GM19035 (cell line): Measurements from ENCODE around the gene TFAM.
"Not testable (repeated sequence)": the region's sequence is repeated elsewhere in the genome, so short reads cannot be mapped to it uniquely, and the experiment has no call there.

Source experiments
- ATAC-seq: cut with Tn5 transposase; IDR thresholded peaks from one replicate; pipeline ENCODE4 v1.9.1; 2021; ENCODE audit not compliant: unreplicated experiment

The TFAM gene

GRCh38 chr10:58372607-58373441, 12.4 kb upstream of the TFAM start:
- peak; percentile 62 for ATAC-seq

- no peak for ATAC-seq
Measured at GRCh38 chr10:58373442-58373827, 11.8 kb upstream of the TFAM start.

- ATAC-seq, result no peak
Measured at GRCh38 chr10:58382489-58382995, 2.7 kb upstream of the TFAM start.

- peak; percentile 30 for ATAC-seq
Measured at GRCh38 chr10:58384095-58384494, 1.1 kb upstream of the TFAM start.

GRCh38 chr10:58384544-58384998, 639 bp upstream of the TFAM start:
- ATAC-seq, result peak; percentile 2

DNA sequence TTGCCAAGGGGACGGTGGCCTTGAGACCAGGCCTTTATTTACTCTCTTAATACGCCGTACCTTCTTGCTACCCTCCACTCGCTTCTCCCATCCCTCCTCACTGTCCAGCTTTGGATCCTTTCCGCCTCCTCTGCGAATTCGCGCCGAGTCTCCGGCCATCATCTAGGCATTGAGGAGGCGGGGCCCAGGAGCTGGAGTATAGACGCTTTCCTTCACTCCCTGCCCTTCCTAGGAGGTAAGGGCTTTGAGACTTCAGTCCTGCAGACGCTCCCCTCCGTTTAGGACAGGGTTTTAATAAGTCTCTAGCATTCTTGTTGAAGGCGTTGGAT, 538 bp downstream of the TFAM start:
- peak; percentile 6 for ATAC-seq

- no peak for ATAC-seq
Measured at GRCh38 chr10:58389024-58389423, 3.8 kb downstream of the TFAM start.

DNA sequence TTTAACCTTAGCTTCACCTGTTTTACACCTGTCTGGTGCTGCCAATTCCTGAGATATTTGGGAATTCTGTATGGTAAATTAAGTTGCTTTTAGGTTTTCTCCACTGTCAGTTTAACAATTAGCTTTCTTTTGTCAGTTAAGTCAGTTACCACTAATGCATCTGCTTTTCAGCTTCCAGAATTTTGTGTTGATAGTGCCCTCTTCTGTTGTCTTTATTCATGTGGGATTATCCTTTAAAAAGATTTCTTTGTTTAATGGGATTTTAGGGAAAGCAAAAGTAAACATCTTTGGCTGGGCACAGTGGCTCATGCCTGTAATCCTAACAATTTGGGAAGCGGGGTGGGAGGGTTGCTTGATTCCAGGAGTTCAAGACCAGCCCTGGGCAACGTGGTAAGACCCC, 8.1 kb downstream of the TFAM start:
- ATAC-seq, result no peak

DNA sequence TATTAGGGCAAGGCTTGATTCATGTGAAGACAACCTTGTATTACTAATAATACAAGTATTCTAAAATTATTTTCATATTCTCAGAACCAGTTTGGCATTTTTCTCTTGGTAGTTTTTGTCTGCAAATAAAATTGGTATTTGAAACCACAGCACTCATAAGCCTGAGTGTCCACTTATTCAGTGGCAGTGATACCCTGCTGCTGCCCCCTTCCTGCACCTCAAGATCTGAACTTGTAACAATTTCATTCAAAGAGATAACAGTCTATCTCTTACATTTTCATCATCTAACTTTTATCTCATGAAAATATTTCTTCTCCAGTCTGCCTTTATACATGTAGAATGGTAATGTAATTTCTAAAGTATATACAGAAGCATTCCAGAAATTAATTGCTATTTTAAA, 9.3 kb downstream of the TFAM start:
- no peak for ATAC-seq

GRCh38 chr10:58396057-58396456, 10.8 kb downstream of the TFAM start:
- ATAC-seq, result no peak

GRCh38 chr10:58397830-58398229, 12.6 kb downstream of the TFAM start:
- no peak for ATAC-seq

DNA sequence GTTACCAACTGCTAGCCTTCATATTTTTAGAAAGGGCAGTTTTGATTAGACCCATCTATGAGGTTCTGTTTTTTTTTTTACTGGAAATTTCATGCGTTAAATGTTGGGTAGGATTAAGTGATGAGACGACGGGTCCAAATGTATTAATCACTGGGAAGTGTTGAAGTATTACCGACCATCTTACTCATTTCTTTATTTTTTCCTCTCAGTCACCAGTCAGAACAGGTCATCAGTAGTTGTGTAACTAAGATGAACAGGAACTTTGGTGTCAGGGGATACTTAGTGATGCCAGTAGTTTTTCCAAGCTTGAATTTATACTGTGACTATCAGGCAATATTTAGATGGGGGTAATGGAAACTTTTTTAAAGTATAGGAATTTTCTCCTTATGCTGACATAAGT, 14.2 kb downstream of the TFAM start:
- no peak for ATAC-seq

DNA sequence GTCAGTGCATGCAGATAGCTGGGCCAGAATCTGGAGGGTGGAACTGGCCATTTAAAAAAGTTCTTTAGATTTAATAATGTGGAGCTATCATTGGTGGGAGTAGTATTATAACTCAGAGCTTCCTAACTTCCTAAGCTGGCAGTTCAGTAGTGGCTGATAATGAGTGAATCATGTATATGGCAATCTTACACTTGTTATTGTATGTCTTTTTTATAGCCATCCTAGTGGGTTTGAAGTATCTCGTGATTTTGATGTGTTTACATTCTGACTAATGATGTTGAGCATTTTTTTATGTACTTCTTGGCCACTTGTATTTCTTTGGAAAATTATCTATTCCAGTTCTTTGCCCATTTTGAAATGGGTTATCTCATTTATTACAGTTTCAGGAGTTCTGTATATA, 15.4 kb downstream of the TFAM start:
- no peak for ATAC-seq

- no peak for ATAC-seq
Measured at GRCh38 chr10:58404001-58404400, 18.8 kb downstream of the TFAM start.

DNA sequence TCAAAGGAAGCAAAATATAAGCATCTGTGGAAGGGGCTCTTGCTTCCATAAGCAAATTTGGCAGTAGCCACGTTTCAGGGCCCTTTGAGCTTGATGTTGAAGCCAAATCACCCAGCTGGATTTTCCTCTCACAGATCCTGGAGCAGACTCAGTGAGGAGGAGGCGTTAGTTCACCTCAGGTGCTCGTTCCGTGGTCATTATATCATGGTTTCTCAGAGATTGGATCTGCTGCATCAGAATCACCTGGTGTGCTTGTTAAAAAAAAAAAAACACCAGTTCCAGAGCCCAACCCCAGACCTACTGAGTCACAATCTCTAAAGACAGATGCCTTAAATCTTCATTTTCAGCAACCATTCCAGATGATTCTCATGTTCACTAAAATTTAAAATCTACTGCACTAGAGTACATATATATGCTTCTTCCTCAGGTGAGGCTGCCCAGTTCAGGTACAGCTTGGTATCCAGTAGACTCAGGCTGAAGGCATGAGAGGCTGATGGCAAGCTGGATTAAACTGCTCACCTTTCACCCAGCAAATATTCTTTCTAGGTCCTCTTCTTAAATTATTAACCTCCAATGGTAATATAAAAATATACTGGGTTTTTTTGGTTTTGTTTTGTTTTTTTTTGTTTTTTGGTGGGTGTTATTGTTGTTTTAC, 24.9 kb downstream of the TFAM start:
- ATAC-seq, result no peak

GRCh38 chr10:58412502-58412961, 27.3 kb downstream of the TFAM start:
- no peak for ATAC-seq

- ATAC-seq, result no peak
Measured at GRCh38 chr10:58414270-58415041, 29.2 kb downstream of the TFAM start.

- ATAC-seq, result no peak
Measured at GRCh38 chr10:58415757-58416156, 30.5 kb downstream of the TFAM start.

GRCh38 chr10:58417902-58418301, 32.7 kb downstream of the TFAM start:
- ATAC-seq, result not testable (repeated sequence)

DNA sequence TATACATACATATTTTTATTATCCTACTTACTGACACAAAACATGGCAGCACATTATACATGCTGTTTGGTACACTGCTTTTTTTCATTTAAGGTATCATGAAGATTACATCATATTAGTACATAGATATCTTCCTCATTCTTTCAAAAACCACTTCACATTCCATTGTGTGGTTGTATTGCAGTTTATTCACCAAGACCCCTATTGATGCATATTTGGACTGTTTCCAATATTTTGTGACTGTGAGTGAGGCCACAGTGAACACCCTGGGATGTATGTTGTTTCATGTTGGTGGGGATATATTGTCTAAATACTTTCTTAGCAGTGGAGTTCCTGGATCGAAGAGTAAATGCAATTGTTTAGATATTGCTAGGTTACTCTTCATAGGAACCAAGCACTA, 39.0 kb downstream of the TFAM start:
- ATAC-seq, result no peak

DNA sequence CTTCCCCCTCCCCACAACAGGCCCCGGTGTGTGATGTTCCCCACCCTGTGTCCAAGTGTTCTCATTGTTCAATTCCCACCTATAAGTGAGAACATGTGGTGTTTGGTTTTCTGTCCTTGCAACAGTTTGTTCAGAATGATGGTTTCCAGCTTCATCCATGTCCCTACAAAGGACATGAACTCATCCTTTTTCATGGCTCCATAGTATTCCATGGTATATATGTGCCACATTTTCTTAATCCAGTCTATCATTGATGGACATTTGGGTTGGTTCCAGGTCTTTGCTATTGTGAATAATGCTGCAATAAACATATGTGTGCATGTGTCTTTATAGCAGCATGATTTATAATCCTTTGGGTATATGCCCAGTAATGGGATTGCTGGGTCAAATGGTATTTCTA, 43.2 kb downstream of the TFAM start:
- not testable (repeated sequence) for ATAC-seq

GRCh38 chr10:58431903-58432302, 46.7 kb downstream of the TFAM start:
- no peak for ATAC-seq
